SH-SY5Y (cell line): ENCODE data around the gene SLC35B3.

ENCODE experiments used
- GATA2 ChIP-seq: IDR thresholded peaks from 2 replicates; pipeline ENCODE4 v1.6.1; 2011; ENCODE audit warnings: mild to moderate bottlenecking, low read depth, low read length
- GATA3 ChIP-seq: IDR thresholded peaks from 2 replicates; pipeline ENCODE4 v1.6.1; 2011; ENCODE audit warnings: low read depth, mild to moderate bottlenecking, low read length, moderate library complexity

DNA sequence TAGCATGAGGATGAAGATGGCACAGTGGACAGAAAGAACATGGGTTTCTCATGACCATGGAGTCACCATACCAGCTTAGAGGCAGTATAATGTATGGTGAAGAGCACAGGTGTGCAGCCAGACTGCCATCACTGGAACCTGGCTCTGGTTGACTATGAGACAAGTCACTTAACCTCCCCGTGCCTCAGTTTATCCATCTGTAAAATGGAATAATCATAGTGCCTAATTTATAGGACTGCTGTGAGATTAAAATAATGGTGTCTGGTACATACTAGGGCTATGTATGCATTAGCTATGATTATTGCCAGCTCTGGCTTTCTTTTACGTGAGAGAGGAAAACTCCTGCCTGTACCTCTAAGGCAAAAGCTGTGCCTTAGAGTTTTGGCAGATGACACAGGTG is 19.4 kb downstream of the SLC35B3 start:
- TF ChIP-seq GATA2, result no peak
- no peak for TF ChIP-seq GATA3
